Spinal cord (tissue), 10 donors: ENCODE measurements around the gene SPATA33. TPM values are rescaled to one million over a fixed set of nuclear protein-coding genes. Genes with fewer than 3 reads are reported as not detected.
"Not testable (repeated sequence)": the region's sequence is repeated elsewhere in the genome, so short reads cannot be mapped to it uniquely, and the experiment has no call there.

ENCODE experiments used
- DNase-seq, 6 donors: peaks; one replicate each; pipeline versions ENCODE4 v3.0.0 to v3.0.0-alpha.2; 2013 to 2015; ENCODE audit warnings: low spot score in 6 of 6, low read depth in 4 of 6
- H3K27ac ChIP-seq: one replicate; pipeline ENCODE4 v1.5.1; 2013; ENCODE audit warnings: low read depth, low read length, control low read depth
- H3K27me3 ChIP-seq: one replicate; pipeline ENCODE4 v1.6.1; 2013; ENCODE audit warnings: low read length; ENCODE audit not compliant: control insufficient read depth, insufficient read depth
- H3K36me3 ChIP-seq: one replicate; pipeline ENCODE4 v1.6.1; 2013; ENCODE audit warnings: low read length; ENCODE audit not compliant: control insufficient read depth, insufficient read depth
- H3K4me1 ChIP-seq: one replicate; pipeline ENCODE4 v1.6.1; 2013; ENCODE audit warnings: low read length; ENCODE audit not compliant: control insufficient read depth, insufficient read depth
- H3K4me3 ChIP-seq: one replicate; pipeline ENCODE4 v1.5.1; 2013; ENCODE audit warnings: low read depth, low read length, control low read depth
- H3K9me3 ChIP-seq: one replicate; pipeline ENCODE4 v1.6.1; 2013; ENCODE audit warnings: low read length; ENCODE audit not compliant: control insufficient read depth, insufficient read depth
- WGBS: methylation state at CpG from one replicate; pipeline ENCODE4 v1.1.5; 2013; ENCODE audit warnings: missing lambda C conversion rate; ENCODE audit not compliant: insufficient coverage; 5-methylcytosine and 5-hydroxymethylcytosine counted together
- polyA plus RNA-seq, 2 donors: library from polyadenylated mRNA; unstranded; fragments of 120-200 nt; gene quantifications; one replicate each; pipeline ENCODE4 v1.2.1, GENCODE V29; 2013; ENCODE audit not compliant: insufficient read length in 2 of 2
- total RNA-seq, 2 donors: library from RNA; depleted of rRNA in 1 of 2; stranded (reverse); fragments of 120-200 nt in 1 of 2; fragments of >200 nt in 1 of 2; gene quantifications; one replicate each; pipeline versions ENCODE4 v1.2.3 to v1.2.4, GENCODE V29; 2013 to 2014
- donor health status: healthy.

Gene SPATA33
- total and polyA plus RNA-seq, 4 donors, result 5.7 to 25.4 (median 20.2) TPM

GRCh38 chr16:89656435-89657121 lies 1.1 kb upstream of the SPATA33 start:
- H3K36me3 ChIP-seq, result peaks cover 46% of the 10 kb centered on the region
- 29% methylated on average over 31 of the region's 32 CpGs for WGBS
- no peaks in the 10 kb centered on the region for H3K9me3 ChIP-seq
- peak overlapping the region; percentile 72 for H3K4me3 ChIP-seq
- H3K27ac ChIP-seq, result no peak overlapping the region
- no peak for DNase-seq
- H3K4me1 ChIP-seq, result peaks cover 26% of the 10 kb centered on the region
- H3K27me3 ChIP-seq, result no peaks in the 10 kb centered on the region

GRCh38 chr16:89658221-89658879 lies 714 bp downstream of the SPATA33 start:
- Histone ChIP-seq H3K4me3 (peak overlapping the region; percentile 72), H3K9me3 (no peaks in the 10 kb centered on the region), H3K4me1 (peaks cover 26% of the 10 kb centered on the region), H3K36me3 (peaks cover 46% of the 10 kb centered on the region), H3K27me3 (no peaks in the 10 kb centered on the region), H3K27ac (no peak overlapping the region)
- peak in 1 of 6 donors; percentile 1 for DNase-seq
- WGBS, result 17% methylated on average over 27 of the region's 27 CpGs

- H3K36me3 ChIP-seq, result peaks cover 53% of the 10 kb centered on the region
- H3K27ac ChIP-seq, result no peak overlapping the region
- H3K27me3 ChIP-seq, result no peaks in the 10 kb centered on the region
- H3K4me3 ChIP-seq, result no peak overlapping the region
- no peaks in the 10 kb centered on the region for H3K9me3 ChIP-seq
- DNase-seq, result no peak
- H3K4me1 ChIP-seq, result peaks cover 26% of the 10 kb centered on the region
- WGBS, result 98% methylated on average over 7 of the region's 7 CpGs
Observed at GRCh38 chr16:89660146-89660545, 2.5 kb downstream of the SPATA33 start.

GRCh38 chr16:89661215-89661614 lies 3.6 kb downstream of the SPATA33 start:
- Histone ChIP-seq H3K4me3 (no peak overlapping the region), H3K27me3 (no peaks in the 10 kb centered on the region), H3K9me3 (no peaks in the 10 kb centered on the region), H3K36me3 (peaks cover 50% of the 10 kb centered on the region), H3K27ac (no peak overlapping the region), H3K4me1 (peaks cover 25% of the 10 kb centered on the region)
- no peak for DNase-seq
- 100% methylated on average over 2 of the region's 9 CpGs for WGBS

GRCh38 chr16:89664238-89664637 lies 6.6 kb downstream of the SPATA33 start:
- H3K36me3 ChIP-seq, result peaks cover 58% of the 10 kb centered on the region
- WGBS, result 92% methylated on average over 7 of the region's 11 CpGs

GRCh38 chr16:89667000-89667399 lies 9.4 kb downstream of the SPATA33 start:
- not testable (repeated sequence) for H3K27me3 ChIP-seq, H3K4me3 ChIP-seq, DNase-seq, H3K4me1 ChIP-seq, H3K27ac ChIP-seq, H3K9me3 ChIP-seq
- 30% methylated on average over 2 of the region's 7 CpGs for WGBS
- H3K36me3 ChIP-seq, result peaks cover 57% of the 10 kb centered on the region

More at GRCh38 chr16:89664238-89664637, 6.6 kb downstream of the SPATA33 start:
- not testable (repeated sequence) for H3K9me3 ChIP-seq, H3K4me1 ChIP-seq, DNase-seq, H3K27ac ChIP-seq, H3K4me3 ChIP-seq, H3K27me3 ChIP-seq

- Histone ChIP-seq H3K4me1 (no peaks in the 10 kb centered on the region), H3K27me3 (no peaks in the 10 kb centered on the region), H3K27ac (no peak overlapping the region), H3K4me3 (no peak overlapping the region), H3K9me3 (no peaks in the 10 kb centered on the region), H3K36me3 (peaks cover 52% of the 10 kb centered on the region)
- no peak for DNase-seq
- WGBS, result 84% methylated on average over 9 of the region's 9 CpGs
Observed at GRCh38 chr16:89667633-89668032, 10.0 kb downstream of the SPATA33 start.

- no peaks in the 10 kb centered on the region for H3K27me3 ChIP-seq
- no peak overlapping the region for H3K27ac ChIP-seq
- H3K4me3 ChIP-seq, result no peak overlapping the region
- peaks cover 42% of the 10 kb centered on the region for H3K36me3 ChIP-seq
- no peaks in the 10 kb centered on the region for H3K9me3 ChIP-seq
- WGBS, result 86% methylated on average over 4 of the region's 5 CpGs
- no peaks in the 10 kb centered on the region for H3K4me1 ChIP-seq
- DNase-seq, result no peak
Observed at GRCh38 chr16:89668790-89669158, 11.1 kb downstream of the SPATA33 start.

- no peak for DNase-seq
- Histone ChIP-seq H3K4me3 (no peak overlapping the region), H3K27me3 (no peaks in the 10 kb centered on the region), H3K9me3 (no peaks in the 10 kb centered on the region), H3K36me3 (peaks cover 37% of the 10 kb centered on the region), H3K27ac (no peak overlapping the region), H3K4me1 (no peaks in the 10 kb centered on the region)
- 87% methylated on average over 12 of the region's 13 CpGs for WGBS
Observed at GRCh38 chr16:89669755-89670154, 12.1 kb downstream of the SPATA33 start.
